Keratinocyte (primary cell): Measurements from ENCODE around the gene TRIM67.

Experiments used
- CTCF ChIP-seq, 3 experiments: IDR thresholded peaks in 1 of 3; conservative IDR thresholded peaks in 1 of 3; optimal IDR thresholded peaks in 1 of 3; 2 replicates in 2 of 3; 3 replicates in 1 of 3; pipeline versions ENCODE3 to v1.5.1; 2011; ENCODE audit warnings: low read length in 3 of 3, mild to moderate bottlenecking in 3 of 3, moderate library complexity in 2 of 3, control low read depth in 1 of 3, inconsistent platforms in 1 of 3; ENCODE audit not compliant: insufficient read depth in 2 of 3; ENCODE audit errors: extremely low read depth in 1 of 3
- EZH2 ChIP-seq: IDR thresholded peaks from one replicate; pipeline ENCODE4 v1.6.1; 2012; ENCODE audit warnings: inconsistent platforms, mild to moderate bottlenecking, low read length, moderate library complexity

GRCh38 chr1:231187571-231187970 lies 25.7 kb downstream of the TRIM67 start:
- TF ChIP-seq CTCF (optimal IDR thresholded peaks at IDR 0.05 in 1 of 3, IDR thresholded peaks at IDR 0.05 in 1 of 3, conservative IDR thresholded peaks at IDR 0.05 in 1 of 3; ENCODE audit: extremely low read depth in 1 of 3, insufficient read depth in 2 of 3, low read length in 3 of 3) (no peak), EZH2 (no peak)
